ENCODE measurements around the gene TRAF6.

- TF ChIP-seq POLR2A (IDR thresholded peaks at IDR 0.05), result no peak
- TF ChIP-seq CTCF (IDR thresholded peaks at IDR 0.05), result no peak
Measured at GRCh38 chr11:36464720-36465119, 45.4 kb downstream of the TRAF6 start.

Data from lower leg skin (tissue), 3 donors.